Activated CD8-positive, alpha-beta memory T cell treated with anti-CD3 and anti-CD28 coated beads, Interleukin-2, amount 50 U/mL, for 1 hour (primary cell): ENCODE data around the gene PARD6A.

Source experiments
- DNase-seq: peaks from one replicate; pipeline ENCODE4 v3.0.0-alpha.2; 2020; ENCODE audit errors: extremely low read depth

Gene PARD6A, protein sequence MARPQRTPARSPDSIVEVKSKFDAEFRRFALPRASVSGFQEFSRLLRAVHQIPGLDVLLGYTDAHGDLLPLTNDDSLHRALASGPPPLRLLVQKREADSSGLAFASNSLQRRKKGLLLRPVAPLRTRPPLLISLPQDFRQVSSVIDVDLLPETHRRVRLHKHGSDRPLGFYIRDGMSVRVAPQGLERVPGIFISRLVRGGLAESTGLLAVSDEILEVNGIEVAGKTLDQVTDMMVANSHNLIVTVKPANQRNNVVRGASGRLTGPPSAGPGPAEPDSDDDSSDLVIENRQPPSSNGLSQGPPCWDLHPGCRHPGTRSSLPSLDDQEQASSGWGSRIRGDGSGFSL

DNA sequence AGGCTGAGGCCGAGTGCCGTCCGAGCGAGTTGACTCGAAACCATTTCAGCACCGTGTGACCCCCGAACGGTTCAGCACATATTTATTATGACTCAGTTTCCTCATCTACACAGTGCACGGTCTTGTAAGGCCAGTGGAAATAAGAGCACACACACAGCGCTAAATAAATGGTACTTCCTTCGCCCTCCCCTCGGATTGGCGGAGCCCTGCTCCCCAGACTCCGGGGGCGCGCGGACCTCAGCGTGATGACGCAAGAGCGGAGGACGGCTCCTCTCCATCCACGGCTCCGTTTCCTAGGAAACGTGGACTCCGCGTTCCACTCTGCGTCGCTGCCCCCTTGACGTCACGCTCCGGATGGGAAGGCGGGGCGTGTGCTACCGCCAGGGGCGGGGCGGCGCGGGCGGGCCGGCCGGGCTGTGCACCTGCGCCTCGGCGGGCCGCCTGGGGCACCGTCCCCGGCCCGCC lies at the start of gene PARD6A:
PARD6A (plus strand) TSS at position 397 of the 465 bp plus-strand sequence. CDS start 79 bp downstream, outside the sequence.
- DNase-seq, result peak; percentile 89

DNA sequence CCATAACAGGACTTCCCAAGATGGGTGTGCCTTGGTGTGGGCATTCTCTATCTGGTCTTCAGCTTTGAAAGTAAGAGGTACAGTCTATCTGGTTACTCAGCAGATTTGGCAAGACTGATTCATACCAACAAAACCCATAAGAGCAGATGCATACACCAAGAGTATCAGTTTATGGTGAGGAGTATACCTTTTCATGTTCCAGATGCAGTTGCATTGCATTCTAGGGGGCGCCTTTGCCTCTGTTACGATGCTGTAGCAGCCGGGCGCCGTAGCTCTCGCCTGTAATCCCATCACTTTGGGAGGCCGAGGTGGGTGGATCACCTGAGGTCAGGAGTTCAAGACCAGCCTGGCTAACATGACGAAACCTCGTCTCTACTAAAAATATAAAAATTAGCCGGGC lies 47.0 kb upstream of the PARD6A start:
- DNase-seq, result no peak

DNA sequence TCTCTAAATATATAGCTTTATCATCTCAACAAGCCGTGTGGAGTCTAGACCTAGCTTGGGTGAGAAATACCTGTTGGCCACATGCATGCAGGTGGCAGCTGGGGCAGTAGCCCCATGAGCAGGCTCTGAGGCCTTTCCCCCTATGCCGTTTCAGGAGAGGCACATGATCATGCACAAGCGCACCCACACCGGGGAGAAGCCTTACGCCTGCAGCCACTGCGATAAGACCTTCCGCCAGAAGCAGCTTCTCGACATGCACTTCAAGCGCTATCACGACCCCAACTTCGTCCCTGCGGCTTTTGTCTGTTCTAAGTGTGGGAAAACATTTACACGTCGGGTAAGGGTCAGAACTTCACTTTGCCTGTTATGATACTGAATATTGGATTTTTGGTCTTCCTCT lies 32.5 kb upstream of the PARD6A start:
- DNase-seq, result no peak

DNA sequence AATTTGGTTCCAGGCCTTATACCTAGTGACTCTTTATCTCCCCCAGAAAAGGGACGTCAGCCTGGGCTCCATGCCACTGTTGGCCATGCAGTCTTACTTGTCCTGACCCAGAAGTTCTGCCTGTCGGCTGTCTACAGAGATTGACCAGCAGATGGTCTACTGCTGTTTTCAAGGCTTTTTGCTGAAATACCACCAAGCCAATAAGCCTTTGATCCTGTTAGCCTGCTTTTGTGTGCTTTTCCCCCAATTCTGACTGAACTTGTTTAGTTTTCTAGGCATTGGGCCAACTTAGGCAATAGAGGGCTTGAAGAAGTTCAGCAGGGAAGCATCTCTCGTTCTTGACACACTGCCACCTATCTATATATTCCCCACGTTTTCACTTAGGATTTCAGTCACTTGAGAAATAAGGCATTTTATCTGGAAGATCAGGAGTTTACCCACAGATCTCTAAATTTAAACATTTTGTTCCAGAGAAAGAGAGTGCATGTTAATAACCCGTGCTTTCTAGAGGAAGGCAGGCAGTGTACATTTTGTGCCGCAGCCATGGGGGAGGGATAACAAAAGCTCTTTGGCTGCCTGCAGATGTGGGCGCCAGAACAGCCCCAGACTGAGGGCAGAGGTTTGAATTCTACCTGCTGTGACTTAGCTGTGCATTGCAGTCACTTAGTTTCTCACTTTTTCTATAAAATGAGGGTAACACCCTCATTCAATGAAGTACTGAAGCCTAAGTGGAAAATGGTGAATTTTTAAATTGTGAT lies 28.2 kb upstream of the PARD6A start:
- DNase-seq, result no peak

DNA sequence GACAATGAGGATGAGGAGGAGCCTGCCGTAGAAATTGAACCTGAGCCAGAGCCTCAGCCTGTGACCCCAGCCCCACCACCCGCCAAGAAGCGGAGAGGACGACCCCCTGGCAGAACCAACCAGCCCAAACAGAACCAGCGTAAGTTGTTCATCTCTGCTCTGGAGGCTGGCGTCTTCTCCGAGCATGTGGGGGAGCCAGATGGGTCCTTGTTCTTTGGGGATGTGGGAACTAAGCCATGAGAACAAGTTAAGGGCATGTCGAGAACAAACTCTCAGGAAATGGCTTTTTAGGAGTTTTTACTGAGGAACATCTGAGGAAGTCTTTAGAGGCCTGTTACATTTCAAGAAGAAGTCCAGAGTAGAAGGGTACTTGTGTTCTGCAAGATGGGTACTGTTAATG lies 24.0 kb upstream of the PARD6A start:
- DNase-seq, result no peak

- DNase-seq, result no peak
These were observed 23.1 kb upstream of the PARD6A start for GRCh38 chr16:67637625-67638024.

GRCh38 chr16:67641779-67642708 lies 18.7 kb upstream of the PARD6A start:
- DNase-seq, result no peak

GRCh38 chr16:67644038-67644437 lies 16.7 kb upstream of the PARD6A start:
- DNase-seq, result no peak

DNA sequence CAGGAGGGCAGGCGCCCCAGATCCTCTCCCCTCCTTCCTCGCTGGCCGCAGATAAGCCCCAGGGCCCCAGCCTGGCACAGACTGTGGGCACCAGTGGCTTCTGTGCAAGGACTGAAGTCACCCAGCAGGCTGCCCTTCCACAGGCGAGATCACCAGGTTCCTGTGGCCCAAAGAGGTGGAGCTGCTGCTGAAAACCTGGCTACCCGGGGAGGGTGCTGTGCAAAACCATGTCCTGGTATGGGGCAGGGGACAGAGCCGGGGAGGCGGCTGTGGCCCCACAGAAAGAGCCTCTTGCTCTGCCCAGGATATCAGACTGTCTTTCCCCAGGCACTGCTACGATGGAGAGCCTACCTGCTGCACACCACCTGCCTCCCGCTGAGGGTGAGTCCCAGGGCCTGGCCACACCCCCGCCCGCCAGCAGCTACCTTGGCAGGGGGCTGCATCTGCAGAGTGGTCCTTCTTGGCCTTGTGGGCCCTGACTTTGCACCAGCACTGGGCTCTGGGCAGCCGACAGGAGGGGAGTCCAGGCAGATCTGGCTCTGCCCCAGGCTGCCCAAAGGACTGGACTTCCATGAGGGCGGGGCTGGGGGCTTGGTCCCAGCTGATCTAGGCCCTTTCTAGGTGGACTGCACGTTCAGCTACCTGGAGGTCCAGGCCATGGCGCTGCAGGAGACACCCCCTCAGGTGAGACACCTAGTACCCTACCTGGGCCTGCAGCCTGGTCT lies 15.2 kb upstream of the PARD6A start:
- no peak for DNase-seq

GRCh38 chr16:67647111-67647651 lies 13.6 kb upstream of the PARD6A start:
- no peak for DNase-seq

- DNase-seq, result no peak
These were observed 13.1 kb upstream of the PARD6A start for GRCh38 chr16:67647681-67648080.

DNA sequence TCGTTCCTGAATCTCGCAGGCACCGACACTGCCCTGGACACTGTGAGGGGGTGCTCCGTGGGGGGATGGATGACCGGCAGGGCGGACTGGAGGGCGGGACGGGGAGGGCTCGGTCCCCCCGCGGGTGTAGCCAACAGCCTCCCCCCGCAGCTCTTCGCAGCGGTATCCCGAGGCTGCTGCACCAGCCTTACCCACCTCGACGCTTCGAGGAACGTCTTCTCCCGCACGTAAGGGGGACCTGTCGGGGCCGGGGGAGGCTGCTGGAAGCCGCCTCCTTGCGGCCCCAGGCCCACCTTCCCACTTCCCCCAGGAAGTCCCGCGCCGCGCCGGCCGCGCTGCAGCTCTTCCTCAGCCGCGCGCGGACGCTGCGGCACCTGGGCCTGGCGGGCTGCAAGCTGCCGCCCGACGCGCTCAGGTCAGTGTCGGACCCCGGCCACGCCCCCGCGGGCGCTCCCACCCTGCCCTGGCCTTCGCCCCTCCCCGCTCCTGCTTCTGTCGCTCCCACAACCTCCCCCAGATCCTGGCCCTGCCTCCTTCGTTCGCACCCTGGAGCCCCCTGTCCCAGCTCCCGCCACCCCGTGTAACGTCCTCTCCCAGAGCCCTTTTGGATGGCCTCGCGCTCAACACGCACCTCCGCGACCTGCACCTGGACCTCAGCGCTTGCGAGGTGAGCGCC lies 12.5 kb upstream of the PARD6A start:
- no peak for DNase-seq

DNA sequence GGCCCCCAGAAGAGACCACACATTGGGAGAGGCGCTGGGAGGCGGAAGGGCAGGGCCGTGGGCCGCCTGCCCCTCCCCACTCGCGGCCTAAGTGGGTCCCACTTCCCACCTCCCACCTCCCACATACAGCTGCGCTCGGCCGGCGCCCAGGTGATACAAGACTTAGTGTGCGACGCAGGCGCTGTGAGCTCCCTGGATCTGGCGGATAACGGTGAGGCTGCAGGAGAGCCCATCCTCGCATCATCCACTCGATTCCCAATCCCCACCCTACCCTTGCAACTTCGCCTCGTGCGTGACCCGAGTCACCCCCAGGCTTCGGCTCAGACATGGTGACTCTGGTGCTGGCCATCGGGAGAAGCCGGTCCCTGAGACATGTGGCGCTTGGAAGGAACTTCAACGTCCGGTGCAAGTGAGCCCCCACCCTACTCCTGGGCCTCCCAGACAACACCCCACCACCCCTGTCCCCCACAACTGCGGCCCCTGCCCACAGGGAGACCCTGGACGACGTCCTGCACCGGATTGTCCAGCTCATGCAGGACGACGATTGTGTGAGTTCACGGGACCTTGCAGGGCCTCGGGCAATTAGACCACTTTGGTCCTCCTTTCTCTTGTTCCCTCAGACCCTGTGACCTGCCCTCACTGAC lies 11.9 kb upstream of the PARD6A start:
- no peak for DNase-seq

- DNase-seq, result no peak
These were observed 11.2 kb upstream of the PARD6A start for GRCh38 chr16:67649494-67649931.

GRCh38 chr16:67650023-67650422 lies 10.7 kb upstream of the PARD6A start:
- no peak for DNase-seq

DNA sequence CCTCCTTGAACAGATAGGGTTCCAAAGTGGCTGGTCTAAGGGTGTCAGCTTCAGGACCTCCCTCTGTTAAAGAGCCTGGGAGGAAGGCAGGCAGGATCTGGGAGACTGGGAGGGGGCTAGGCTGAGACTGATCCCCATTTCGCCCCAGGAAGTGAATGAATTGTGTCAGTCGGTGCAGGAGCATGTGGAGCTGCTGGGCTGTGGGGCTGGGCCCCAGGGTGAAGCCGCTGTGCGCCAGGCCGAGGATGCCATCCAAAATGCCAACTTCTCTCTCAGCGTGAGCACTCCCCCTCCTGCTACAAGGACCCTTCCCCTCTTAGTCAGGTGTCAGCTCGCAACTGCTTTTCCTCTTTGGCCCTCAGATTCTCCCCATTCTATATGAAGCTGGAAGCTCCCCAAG lies 9.7 kb upstream of the PARD6A start:
- DNase-seq, result no peak

GRCh38 chr16:67651847-67652246 lies 8.9 kb upstream of the PARD6A start:
- DNase-seq, result no peak

DNA sequence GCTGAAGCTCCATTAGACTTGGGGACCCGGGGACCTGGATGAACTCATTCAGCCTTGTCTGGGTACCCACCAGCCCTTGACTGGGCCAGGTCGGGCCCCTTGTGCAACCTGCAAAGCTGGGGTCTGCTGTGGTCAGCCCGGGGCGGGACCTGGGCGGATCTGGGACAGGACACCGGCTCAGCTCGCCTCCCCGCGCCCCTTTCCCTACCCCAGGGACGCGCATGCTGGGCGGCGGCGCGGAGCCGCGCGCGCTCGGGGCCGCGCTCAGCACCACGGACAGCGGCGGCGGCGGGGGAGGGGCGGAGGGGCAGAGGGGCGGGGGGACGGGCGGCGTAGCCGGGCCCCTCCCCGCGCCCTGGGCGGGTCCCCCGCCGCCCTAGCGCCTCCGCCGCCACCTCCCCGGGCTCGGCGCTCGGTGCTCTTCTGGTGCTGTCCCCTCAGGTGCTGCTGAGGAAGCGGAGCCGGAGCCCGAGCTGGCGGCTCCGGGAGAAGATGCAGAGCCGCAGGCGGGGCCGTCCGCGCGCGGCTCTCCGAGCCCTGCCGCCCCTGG lies 8.1 kb upstream of the PARD6A start:
- no peak for DNase-seq

- no peak for DNase-seq
These were observed 7.5 kb upstream of the PARD6A start for GRCh38 chr16:67653128-67653788.
